Measurements from ENCODE around the gene PRSS53.

- no peak for TF ChIP-seq CTCF (IDR thresholded peaks at IDR 0.05)
- TF ChIP-seq POLR2A (IDR thresholded peaks at IDR 0.05): no peak
Observed at GRCh38 chr16:31130899-31131298, 42.2 kb upstream of the PRSS53 start.
